Activated CD8-positive, alpha-beta T cell treated with anti-CD3 and anti-CD28 coated beads for 36 hours (primary cell): ENCODE measurements around the gene KAT2B. TPM values are rescaled to one million over a fixed set of nuclear protein-coding genes. Genes with fewer than 3 reads are reported as not detected.

ENCODE experiments used
- ATAC-seq: fragments of 200-7000 bp; cut with Tn5 transposase; one replicate; pipeline ENCODE4 v1.10.0; 2021; ENCODE audit warnings: mild to moderate bottlenecking, moderate library complexity
- CTCF ChIA-PET: fragments of 350-600 bp; sonication (Branson Sonifier 250); formaldehyde crosslinking; loops from one replicate; lab custom pipeline; 2021; ENCODE audit warnings: antibody characterized with exemption; lab: Charles Lee
- POLR2A ChIA-PET: fragments of 350-600 bp; sonication (Branson Sonifier 250); formaldehyde crosslinking; loops from one replicate; lab custom pipeline; 2021; ENCODE audit warnings: antibody characterized with exemption; lab: Charles Lee
- DNase-seq: peaks from one replicate; pipeline ENCODE4 v3.0.0-alpha.2; 2020
- H3K27ac Mint-ChIP-seq: one replicate; pipeline ENCODE4 v1.8.0; 2021; ENCODE audit warnings: mild to moderate bottlenecking, mixed read lengths
- H3K27me3 Mint-ChIP-seq: one replicate; pipeline ENCODE4 v1.8.0; 2021; ENCODE audit warnings: mixed read lengths
- H3K36me3 Mint-ChIP-seq: one replicate; pipeline ENCODE4 v1.8.0; 2021; ENCODE audit warnings: low read depth, mixed read lengths
- H3K4me1 Mint-ChIP-seq: one replicate; pipeline ENCODE4 v1.8.0; 2021; ENCODE audit warnings: low read depth, mixed read lengths
- H3K4me3 Mint-ChIP-seq: one replicate; pipeline ENCODE4 v1.8.0; 2021; ENCODE audit warnings: mild to moderate bottlenecking, moderate library complexity, mixed read lengths
- H3K9me3 Mint-ChIP-seq: one replicate; pipeline ENCODE4 v1.8.0; 2021; ENCODE audit warnings: mixed read lengths
- intact Hi-C: fragments of 100-400 bp; cut with micrococcal nuclease; formaldehyde crosslinking; loops from one replicate; pipeline ENCODE4 v1.10.0; 2022
- total RNA-seq, 2 experiments: library from RNA; stranded (reverse); gene quantifications; one replicate each; pipeline ENCODE4 v1.2.3, GENCODE V29; 2021
- TF ChIP-seq, protein P1 (sequence below): fragments of 200-600 bp; IDR thresholded peaks from one replicate; pipeline ENCODE4 v1.8.0; 2022; ENCODE audit warnings: antibody characterized with exemption, mild to moderate bottlenecking

KAT2B gene
- total RNA-seq, 2 experiments from 2014 or later: 18.6 to 28.8 TPM

DNA sequence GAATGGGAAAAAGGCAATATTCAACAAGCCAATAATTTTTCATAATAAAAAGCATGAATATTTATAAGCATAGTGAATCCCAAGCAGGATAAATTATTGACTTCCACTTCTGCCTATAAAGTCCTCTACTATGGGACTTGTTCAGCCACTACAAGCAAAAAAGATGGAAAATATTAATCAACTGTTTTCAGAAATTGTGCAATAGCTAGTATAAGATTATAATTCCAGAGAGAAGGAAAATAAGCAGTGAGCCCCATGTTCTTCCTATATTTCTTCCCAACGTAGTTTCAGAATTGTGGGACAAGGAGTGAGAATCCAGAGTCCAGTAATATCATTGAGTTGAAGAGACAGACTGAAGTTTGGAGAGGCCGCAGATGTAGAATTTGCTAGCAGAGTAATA is 121.5 kb downstream of the KAT2B start:
- Mint-ChIP-seq H3K27me3 (no peaks in the 10 kb centered on the region), H3K36me3 (peaks cover 39% of the 10 kb centered on the region), H3K4me1 (peaks cover 17% of the 10 kb centered on the region), H3K9me3 (no peaks in the 10 kb centered on the region), H3K27ac (no peak overlapping the region), H3K4me3 (no peak overlapping the region)
- ATAC-seq (no peak), DNase-seq (no peak)
- intact Hi-C loops: no loop called here
- POLR2A ChIA-PET: no interaction called here
- CTCF ChIA-PET: interaction anchor here (1.6 to 1.8 kb wide), 2 partner anchors 15 to 22 kb away, joined by 4 read pairs; no protein-coding TSS in a partner anchor
- TF ChIP-seq, protein P1, sequence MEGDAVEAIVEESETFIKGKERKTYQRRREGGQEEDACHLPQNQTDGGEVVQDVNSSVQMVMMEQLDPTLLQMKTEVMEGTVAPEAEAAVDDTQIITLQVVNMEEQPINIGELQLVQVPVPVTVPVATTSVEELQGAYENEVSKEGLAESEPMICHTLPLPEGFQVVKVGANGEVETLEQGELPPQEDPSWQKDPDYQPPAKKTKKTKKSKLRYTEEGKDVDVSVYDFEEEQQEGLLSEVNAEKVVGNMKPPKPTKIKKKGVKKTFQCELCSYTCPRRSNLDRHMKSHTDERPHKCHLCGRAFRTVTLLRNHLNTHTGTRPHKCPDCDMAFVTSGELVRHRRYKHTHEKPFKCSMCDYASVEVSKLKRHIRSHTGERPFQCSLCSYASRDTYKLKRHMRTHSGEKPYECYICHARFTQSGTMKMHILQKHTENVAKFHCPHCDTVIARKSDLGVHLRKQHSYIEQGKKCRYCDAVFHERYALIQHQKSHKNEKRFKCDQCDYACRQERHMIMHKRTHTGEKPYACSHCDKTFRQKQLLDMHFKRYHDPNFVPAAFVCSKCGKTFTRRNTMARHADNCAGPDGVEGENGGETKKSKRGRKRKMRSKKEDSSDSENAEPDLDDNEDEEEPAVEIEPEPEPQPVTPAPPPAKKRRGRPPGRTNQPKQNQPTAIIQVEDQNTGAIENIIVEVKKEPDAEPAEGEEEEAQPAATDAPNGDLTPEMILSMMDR: no peak

DNA sequence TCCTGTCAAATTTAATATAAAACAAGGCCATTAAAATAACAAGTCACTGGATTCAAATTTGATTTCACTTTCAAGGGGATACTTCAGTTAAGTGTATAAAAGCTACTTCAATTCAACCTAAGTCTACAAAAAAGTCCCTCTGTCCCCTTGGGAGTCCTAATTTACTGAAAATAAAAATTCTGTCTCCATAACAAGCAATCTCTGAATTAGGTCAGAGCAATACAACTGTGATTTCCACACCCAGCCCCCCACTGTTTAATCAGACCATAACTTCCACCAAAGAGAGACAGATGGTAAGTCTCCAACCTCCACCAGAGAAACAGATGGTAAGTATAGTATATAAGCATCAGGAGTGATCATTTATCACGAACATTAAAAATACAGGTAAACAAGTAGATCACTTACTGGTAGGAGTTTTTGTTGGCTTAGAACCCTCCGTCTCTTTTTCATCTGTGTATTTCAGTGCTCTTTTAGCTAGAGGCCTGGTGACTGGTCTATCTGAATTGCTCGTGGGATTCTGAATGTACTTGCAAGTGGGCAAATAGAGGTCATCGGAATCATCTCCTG is 133.7 kb downstream of the KAT2B start:
- Mint-ChIP-seq H3K27me3 (no peaks in the 10 kb centered on the region), H3K9me3 (no peaks in the 10 kb centered on the region), H3K27ac (no peak overlapping the region), H3K4me1 (no peaks in the 10 kb centered on the region), H3K4me3 (no peak overlapping the region), H3K36me3 (peaks cover 52% of the 10 kb centered on the region)
- intact Hi-C loops: no loop called here
- TF ChIP-seq, protein P1: no peak
- ChIA-PET CTCF (no interaction called here), POLR2A (no interaction called here)
- ATAC-seq (no peak), DNase-seq (no peak)

DNA sequence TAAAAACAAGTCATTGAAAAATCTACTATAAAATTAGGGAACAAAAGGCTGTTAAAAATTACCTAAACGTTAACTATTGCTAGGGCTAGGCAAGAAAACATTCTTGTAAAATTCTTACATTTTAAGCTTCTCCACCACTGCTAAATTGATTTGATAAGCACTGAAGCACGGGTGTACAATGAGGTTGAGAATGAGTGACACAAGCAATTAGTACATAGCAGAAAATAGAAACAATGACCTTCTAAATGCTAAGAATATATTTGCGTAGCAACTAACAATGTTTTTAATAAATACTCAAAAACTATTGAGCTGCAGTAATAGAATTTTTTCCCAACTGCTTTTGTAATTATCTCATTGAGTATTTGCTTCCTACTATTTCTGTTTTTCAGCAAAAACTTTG is 141.0 kb downstream of the KAT2B start:
- intact Hi-C loops: no loop called here
- H3K4me1 Mint-ChIP-seq: peaks cover 5% of the 10 kb centered on the region
- ChIA-PET CTCF (no interaction called here), POLR2A (no interaction called here)
- DNase-seq (no peak), ATAC-seq (no peak)
- peaks cover 39% of the 10 kb centered on the region for H3K36me3 Mint-ChIP-seq
- no peak overlapping the region for H3K27ac Mint-ChIP-seq
- no peak overlapping the region for H3K4me3 Mint-ChIP-seq
- no peaks in the 10 kb centered on the region for H3K9me3 Mint-ChIP-seq
- no peaks in the 10 kb centered on the region for H3K27me3 Mint-ChIP-seq
- TF ChIP-seq, protein P1: no peak

DNA sequence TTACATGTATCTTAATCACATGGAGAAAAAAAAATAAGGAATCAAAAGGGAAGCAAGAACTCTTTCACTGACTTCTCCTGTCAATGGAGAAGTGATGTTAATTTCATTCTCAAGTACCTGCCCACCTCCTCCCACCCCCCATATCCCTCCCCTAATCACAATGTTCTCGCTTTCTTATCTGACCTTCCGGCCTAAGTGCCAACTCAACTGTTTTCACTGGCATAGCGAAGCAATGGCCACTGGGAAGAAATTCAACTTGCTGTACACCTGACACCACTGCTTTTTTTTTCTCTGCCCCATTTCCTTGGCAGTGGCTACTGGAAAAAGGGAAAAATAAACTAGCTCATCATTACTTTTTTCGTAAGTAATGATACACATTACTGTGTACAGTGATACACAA is 142.0 kb downstream of the KAT2B start:
- Mint-ChIP-seq H3K27ac (no peak overlapping the region), H3K4me3 (no peak overlapping the region), H3K4me1 (peaks cover 5% of the 10 kb centered on the region), H3K9me3 (no peaks in the 10 kb centered on the region), H3K36me3 (peaks cover 38% of the 10 kb centered on the region), H3K27me3 (no peaks in the 10 kb centered on the region)
- TF ChIP-seq, protein P1: no peak
- no peak for ATAC-seq
- CTCF ChIA-PET: no interaction called here
- no peak for DNase-seq
- intact Hi-C loops: no loop called here
- POLR2A ChIA-PET: no interaction called here

DNA sequence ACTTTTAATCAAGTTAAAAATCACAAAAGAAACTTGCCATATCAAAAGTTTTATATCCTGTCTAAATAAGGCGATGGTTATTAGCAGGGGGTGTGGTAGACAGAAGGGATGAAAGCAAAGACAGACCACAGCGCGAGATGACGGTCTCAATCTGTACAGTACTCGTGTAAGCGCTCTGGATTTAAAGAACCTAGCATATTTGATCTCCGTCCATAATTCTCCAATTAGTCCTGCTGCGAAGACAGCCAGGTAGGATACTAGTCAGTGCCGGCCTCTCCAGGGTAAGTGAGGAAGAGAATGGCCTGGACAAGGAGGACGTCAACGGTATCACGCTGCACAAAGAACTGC is 145.1 kb downstream of the KAT2B start:
- H3K4me3 Mint-ChIP-seq: no peak overlapping the region
- H3K27me3 Mint-ChIP-seq: no peaks in the 10 kb centered on the region
- H3K36me3 Mint-ChIP-seq: peaks cover 20% of the 10 kb centered on the region
- no peak overlapping the region for H3K27ac Mint-ChIP-seq
- peaks cover 5% of the 10 kb centered on the region for H3K4me1 Mint-ChIP-seq
- POLR2A ChIA-PET: interaction anchor here (0.6 to 2.0 kb wide), 7 partner anchors 14 to 238 kb away, joined by 3 to 11 read pairs (median 3); partner anchors contain the start of gene KAT2B
- ATAC-seq (peak; percentile 11), DNase-seq (peak; percentile 54)
- intact Hi-C loops: loop anchor here (5.0 kb wide), 2 partner anchors 143 to 238 kb away; partner anchors contain the start of genes KAT2B and RAB5A
- TF ChIP-seq, protein P1: no peak
- H3K9me3 Mint-ChIP-seq: no peaks in the 10 kb centered on the region
- CTCF ChIA-PET: interaction anchor here (1.2 to 1.9 kb wide), 2 partner anchors 143 to 147 kb away, joined by 3 to 4 read pairs; no protein-coding TSS in a partner anchor
